Stimulated activated CD4-positive, alpha-beta T cell treated with anti-CD3 and anti-CD28 coated beads, Interleukin-1b, Interleukin-23, amount 100 ng/mL, for 4 hours (primary cell): ENCODE results near the gene TINAGL1.

Source experiments
- DNase-seq, 2 donors: peaks; one replicate each; pipeline ENCODE4 v3.0.0-alpha.2; 2020; ENCODE audit warnings: low read depth in 2 of 2

The TINAGL1 gene

DNA sequence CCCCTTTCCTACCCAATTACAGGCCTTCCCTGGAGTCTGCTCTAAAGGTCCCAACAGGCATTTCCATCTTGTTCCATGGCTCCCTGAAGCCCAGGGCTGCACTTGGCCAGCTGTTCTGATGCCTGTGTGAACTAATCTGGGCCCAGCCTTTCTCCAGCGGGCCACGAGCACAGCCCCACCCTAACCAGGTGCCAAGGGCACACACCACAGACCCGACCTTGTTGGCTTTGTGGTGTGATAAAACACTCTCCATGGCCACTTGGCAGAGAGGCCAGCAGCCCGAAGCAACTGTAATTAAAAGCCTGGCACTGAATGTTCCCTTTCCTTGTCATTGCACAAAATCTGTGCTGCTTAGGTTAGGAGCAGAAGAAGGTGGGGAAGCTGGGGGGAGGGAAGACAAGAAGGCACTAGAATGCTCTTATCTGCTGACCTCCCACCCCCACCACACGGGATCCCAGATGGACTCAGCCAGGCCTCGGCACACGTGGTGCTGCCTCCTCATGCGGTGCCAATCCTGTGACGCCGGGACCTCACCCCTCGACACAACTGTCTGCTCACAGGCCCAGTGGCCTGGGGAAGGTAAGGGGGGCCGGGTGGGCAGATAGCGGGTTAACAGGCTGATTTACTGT lies 51.1 kb downstream of the TINAGL1 start:
- no peak for DNase-seq

GRCh38 chr1:31627930-31628559 lies 51.7 kb downstream of the TINAGL1 start:
- no peak for DNase-seq

- no peak for DNase-seq
These were observed 52.7 kb downstream of the TINAGL1 start for GRCh38 chr1:31628931-31629556.

DNA sequence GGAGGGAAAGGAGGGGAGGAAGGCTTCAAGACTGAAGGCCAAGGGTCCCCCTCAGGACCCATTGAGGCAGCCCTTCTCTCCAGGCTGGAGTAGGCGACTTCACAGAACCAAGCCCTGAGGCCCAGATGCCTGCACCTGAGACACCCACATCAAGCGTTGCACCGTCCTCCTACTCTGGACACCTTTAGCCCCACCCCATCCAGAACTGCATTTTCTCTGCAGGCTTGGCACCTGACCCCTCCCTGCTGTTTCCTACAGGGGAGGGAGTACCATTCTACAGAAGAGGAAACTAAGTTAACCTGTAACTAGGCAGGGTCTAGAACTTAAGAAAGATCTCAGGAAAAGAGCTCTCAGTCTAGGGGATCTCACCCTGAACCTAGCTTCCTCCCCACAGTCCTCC lies 56.3 kb downstream of the TINAGL1 start:
- no peak for DNase-seq

GRCh38 chr1:31633117-31633516 lies 56.8 kb downstream of the TINAGL1 start:
- peak in 1 of 2 donors; percentile 25 for DNase-seq
